Mesendoderm (in vitro differentiated cells): ENCODE data around the gene COPG2.

ENCODE experiments used
- DNase-seq: peaks from one replicate; pipeline ENCODE4 v3.0.0; 2013
- H2AK5ac ChIP-seq: 2 replicates; pipeline ENCODE4 v1.6.1; 2013; ENCODE audit warnings: low read length, inconsistent platforms
- H2BK120ac ChIP-seq: 2 replicates; pipeline ENCODE4 v1.6.1; 2013; ENCODE audit warnings: low read depth, mild to moderate bottlenecking, low read length, moderate library complexity, mixed read lengths
- H2BK15ac ChIP-seq: replicated peaks from 2 replicates; pipeline ENCODE4 v1.6.1; 2013; ENCODE audit warnings: low read depth, mild to moderate bottlenecking, moderate library complexity
- H2BK5ac ChIP-seq: 2 replicates; pipeline ENCODE4 v1.6.1; 2013; ENCODE audit warnings: low read length, inconsistent platforms
- H3K18ac ChIP-seq: 2 replicates; pipeline ENCODE4 v1.6.1; 2013; ENCODE audit warnings: mild to moderate bottlenecking, low read length, mixed read lengths
- H3K23ac ChIP-seq: one replicate; pipeline ENCODE4 v1.6.1; 2013; ENCODE audit warnings: low read length
- H3K27ac ChIP-seq: 2 replicates; pipeline ENCODE4 v1.5.1; 2013; ENCODE audit warnings: low read depth, mild to moderate bottlenecking, inconsistent platforms, low read length, moderate library complexity
- H3K27me3 ChIP-seq: 2 replicates; pipeline ENCODE4 v1.6.1; 2013; ENCODE audit warnings: low read length, control low read depth, mild to moderate bottlenecking, inconsistent platforms; ENCODE audit not compliant: insufficient read depth, poor library complexity
- H3K36me3 ChIP-seq: 2 replicates; pipeline ENCODE4 v1.6.1; 2013; ENCODE audit warnings: low read length, inconsistent platforms; ENCODE audit not compliant: control insufficient read depth, insufficient read depth
- H3K4ac ChIP-seq: one replicate; pipeline ENCODE4 v1.6.1; 2013; ENCODE audit warnings: low read depth, mild to moderate bottlenecking, low read length, moderate library complexity
- H3K4me1 ChIP-seq: 2 replicates; pipeline ENCODE4 v1.6.1; 2013; ENCODE audit warnings: low read depth, low read length, inconsistent platforms; ENCODE audit not compliant: control insufficient read depth
- H3K4me2 ChIP-seq: 2 replicates; pipeline ENCODE4 v1.6.1; 2013; ENCODE audit warnings: low read length
- H3K4me3 ChIP-seq: 2 replicates; pipeline ENCODE4 v1.5.1; 2013; ENCODE audit warnings: mild to moderate bottlenecking, low read length
- H3K56ac ChIP-seq: one replicate; pipeline ENCODE4 v1.6.1; 2013; ENCODE audit warnings: low read length
- H3K79me1 ChIP-seq: 2 replicates; pipeline ENCODE4 v1.6.1; 2013; ENCODE audit warnings: low read length, inconsistent platforms
- H3K79me2 ChIP-seq: 2 replicates; pipeline ENCODE4 v1.6.1; 2013; ENCODE audit warnings: mild to moderate bottlenecking, low read length; ENCODE audit not compliant: control insufficient read depth, insufficient read depth
- H3K9ac ChIP-seq: 2 replicates; pipeline ENCODE4 v1.6.1; 2013; ENCODE audit warnings: low read length, inconsistent platforms
- H4K5ac ChIP-seq: one replicate; pipeline ENCODE4 v1.6.1; 2013; ENCODE audit warnings: low read length
- H4K8ac ChIP-seq: one replicate; pipeline ENCODE4 v1.6.1; 2013; ENCODE audit warnings: low read depth, mild to moderate bottlenecking, control low read depth, low read length, moderate library complexity
- WGBS: extraction: QIAGEN DNeasy Blood & Tissue Kit; methylation state at CpG from one replicate; pipeline ENCODE4 v1.1.7; 2013; ENCODE audit warnings: low lambda C conversion rate, missing lambda C conversion rate; ENCODE audit not compliant: insufficient coverage; ENCODE audit errors: extremely low coverage; 5-methylcytosine and 5-hydroxymethylcytosine counted together

COPG2 gene

GRCh38 chr7:130506358-130506757 lies 162.2 kb downstream of the COPG2 start:
- DNase-seq = no peak

GRCh38 chr7:130505753-130506152 lies 162.8 kb downstream of the COPG2 start:
- H3K36me3 ChIP-seq = peaks cover 5% of the 10 kb centered on the region
- H2AK5ac ChIP-seq = no peak overlapping the region
- no peak overlapping the region for H2BK120ac ChIP-seq
- no peak overlapping the region for H3K23ac ChIP-seq
- no peak overlapping the region for H3K4me2 ChIP-seq
- H3K27ac ChIP-seq = no peak overlapping the region
- no peaks in the 10 kb centered on the region for H3K4me1 ChIP-seq
- no peaks in the 10 kb centered on the region for H3K79me1 ChIP-seq
- H3K9ac ChIP-seq = no peak overlapping the region
- no peaks in the 10 kb centered on the region for H3K79me2 ChIP-seq
- no peak overlapping the region for H2BK15ac ChIP-seq
- no peak overlapping the region for H3K56ac ChIP-seq
- no peak overlapping the region for H4K5ac ChIP-seq
- H2BK5ac ChIP-seq = no peak overlapping the region
- H3K27me3 ChIP-seq = no peaks in the 10 kb centered on the region
- no peak overlapping the region for H4K8ac ChIP-seq
- no peak overlapping the region for H3K4me3 ChIP-seq
- no peak for DNase-seq
- H3K18ac ChIP-seq = no peak overlapping the region
- H3K4ac ChIP-seq = no peak overlapping the region

More at GRCh38 chr7:130506358-130506757, 162.2 kb downstream of the COPG2 start:
- no peak overlapping the region for H3K4me3 ChIP-seq
- peaks cover 5% of the 10 kb centered on the region for H3K36me3 ChIP-seq
- H3K18ac ChIP-seq = no peak overlapping the region
- no peaks in the 10 kb centered on the region for H3K79me2 ChIP-seq
- H3K79me1 ChIP-seq = no peaks in the 10 kb centered on the region
- no peak overlapping the region for H3K4ac ChIP-seq
- WGBS = no CpG with 5 or more reads among the region's 3 CpGs
- H3K9ac ChIP-seq = no peak overlapping the region
- no peak overlapping the region for H2BK120ac ChIP-seq
- no peak overlapping the region for H3K27ac ChIP-seq
- no peak overlapping the region for H4K5ac ChIP-seq
- H2AK5ac ChIP-seq = no peak overlapping the region
- no peak overlapping the region for H3K23ac ChIP-seq
- no peaks in the 10 kb centered on the region for H3K27me3 ChIP-seq
- no peak overlapping the region for H2BK15ac ChIP-seq
- no peak overlapping the region for H3K56ac ChIP-seq
- H2BK5ac ChIP-seq = no peak overlapping the region
- no peak overlapping the region for H3K4me2 ChIP-seq
- H4K8ac ChIP-seq = no peak overlapping the region
- H3K4me1 ChIP-seq = no peaks in the 10 kb centered on the region

- H3K4me1 ChIP-seq = no peaks in the 10 kb centered on the region
- H3K4me2 ChIP-seq = no peak overlapping the region
- no peak overlapping the region for H3K9ac ChIP-seq
- no peak for DNase-seq
- peaks cover 2% of the 10 kb centered on the region for H3K36me3 ChIP-seq
- H2BK15ac ChIP-seq = no peak overlapping the region
- H3K56ac ChIP-seq = no peak overlapping the region
- no peaks in the 10 kb centered on the region for H3K27me3 ChIP-seq
- no peak overlapping the region for H3K23ac ChIP-seq
- no peaks in the 10 kb centered on the region for H3K79me2 ChIP-seq
- no peak overlapping the region for H2BK5ac ChIP-seq
- H3K4me3 ChIP-seq = no peak overlapping the region
- no peak overlapping the region for H3K18ac ChIP-seq
- no peak overlapping the region for H3K27ac ChIP-seq
- H2AK5ac ChIP-seq = no peak overlapping the region
- no peak overlapping the region for H3K4ac ChIP-seq
- no peak overlapping the region for H4K5ac ChIP-seq
- no CpG with 5 or more reads among the region's 2 CpGs for WGBS
- H2BK120ac ChIP-seq = no peak overlapping the region
- H3K79me1 ChIP-seq = no peaks in the 10 kb centered on the region
- no peak overlapping the region for H4K8ac ChIP-seq
Observed at GRCh38 chr7:130500910-130501309, 167.6 kb downstream of the COPG2 start.

GRCh38 chr7:130500463-130500862 lies 168.1 kb downstream of the COPG2 start:
- Histone ChIP-seq H3K4ac (no peak overlapping the region), H3K56ac (no peak overlapping the region), H3K79me2 (no peaks in the 10 kb centered on the region), H3K79me1 (no peaks in the 10 kb centered on the region), H2BK120ac (no peak overlapping the region), H3K9ac (no peak overlapping the region), H3K27ac (no peak overlapping the region), H3K4me2 (no peak overlapping the region), H2BK5ac (no peak overlapping the region), H2BK15ac (no peak overlapping the region), H3K4me3 (no peak overlapping the region), H3K36me3 (peaks cover 2% of the 10 kb centered on the region), H3K18ac (no peak overlapping the region), H4K8ac (no peak overlapping the region), H2AK5ac (no peak overlapping the region), H3K4me1 (no peaks in the 10 kb centered on the region), H3K27me3 (no peaks in the 10 kb centered on the region), H4K5ac (no peak overlapping the region), H3K23ac (no peak overlapping the region)
- no CpG with 5 or more reads among the region's 8 CpGs for WGBS
- no peak for DNase-seq

- Histone ChIP-seq H2AK5ac (no peak overlapping the region), H3K4me1 (peaks cover 3% of the 10 kb centered on the region), H3K9ac (no peak overlapping the region), H4K8ac (no peak overlapping the region), H2BK5ac (no peak overlapping the region), H2BK120ac (no peak overlapping the region), H3K79me2 (peaks cover 11% of the 10 kb centered on the region), H4K5ac (no peak overlapping the region), H3K4me3 (no peak overlapping the region), H3K36me3 (peaks cover 2% of the 10 kb centered on the region), H3K4me2 (no peak overlapping the region), H3K23ac (no peak overlapping the region), H3K27ac (no peak overlapping the region), H3K27me3 (peaks cover 6% of the 10 kb centered on the region), H3K18ac (no peak overlapping the region), H3K4ac (no peak overlapping the region), H3K56ac (no peak overlapping the region), H3K79me1 (peaks cover 6% of the 10 kb centered on the region), H2BK15ac (no peak overlapping the region)
- no peak for DNase-seq
- WGBS = no CpG with 5 or more reads among the region's 2 CpGs
Observed at GRCh38 chr7:130494431-130494858, 174.1 kb downstream of the COPG2 start.

GRCh38 chr7:130493275-130493873 lies 175.2 kb downstream of the COPG2 start:
- Histone ChIP-seq H3K4me2 (no peak overlapping the region), H3K79me1 (peaks cover 9% of the 10 kb centered on the region), H2BK15ac (no peak overlapping the region), H3K4me1 (peaks cover 3% of the 10 kb centered on the region), H3K79me2 (peaks cover 15% of the 10 kb centered on the region), H3K36me3 (peaks cover 2% of the 10 kb centered on the region), H3K4ac (no peak overlapping the region), H2AK5ac (no peak overlapping the region), H2BK5ac (no peak overlapping the region), H3K27ac (no peak overlapping the region), H3K4me3 (no peak overlapping the region), H4K5ac (no peak overlapping the region), H4K8ac (no peak overlapping the region), H3K9ac (peak overlapping the region; percentile 15), H3K27me3 (peaks cover 6% of the 10 kb centered on the region), H3K56ac (no peak overlapping the region), H3K23ac (no peak overlapping the region), H3K18ac (peak overlapping the region; percentile 53), H2BK120ac (no peak overlapping the region)
- WGBS = no CpG with 5 or more reads among the region's 13 CpGs
- no peak for DNase-seq
